Measurements from ENCODE around the gene SETX. TPM values are rescaled to one million over a fixed set of nuclear protein-coding genes. Genes with fewer than 3 reads are reported as not detected.

The SETX gene
- total RNA-seq, 2 donors from 2014 or later = 57.9 to 78.5 TPM

- no peak for DNase-seq (ENCODE audit: low spot score)
- TF ChIP-seq, protein P1, sequence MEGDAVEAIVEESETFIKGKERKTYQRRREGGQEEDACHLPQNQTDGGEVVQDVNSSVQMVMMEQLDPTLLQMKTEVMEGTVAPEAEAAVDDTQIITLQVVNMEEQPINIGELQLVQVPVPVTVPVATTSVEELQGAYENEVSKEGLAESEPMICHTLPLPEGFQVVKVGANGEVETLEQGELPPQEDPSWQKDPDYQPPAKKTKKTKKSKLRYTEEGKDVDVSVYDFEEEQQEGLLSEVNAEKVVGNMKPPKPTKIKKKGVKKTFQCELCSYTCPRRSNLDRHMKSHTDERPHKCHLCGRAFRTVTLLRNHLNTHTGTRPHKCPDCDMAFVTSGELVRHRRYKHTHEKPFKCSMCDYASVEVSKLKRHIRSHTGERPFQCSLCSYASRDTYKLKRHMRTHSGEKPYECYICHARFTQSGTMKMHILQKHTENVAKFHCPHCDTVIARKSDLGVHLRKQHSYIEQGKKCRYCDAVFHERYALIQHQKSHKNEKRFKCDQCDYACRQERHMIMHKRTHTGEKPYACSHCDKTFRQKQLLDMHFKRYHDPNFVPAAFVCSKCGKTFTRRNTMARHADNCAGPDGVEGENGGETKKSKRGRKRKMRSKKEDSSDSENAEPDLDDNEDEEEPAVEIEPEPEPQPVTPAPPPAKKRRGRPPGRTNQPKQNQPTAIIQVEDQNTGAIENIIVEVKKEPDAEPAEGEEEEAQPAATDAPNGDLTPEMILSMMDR (IDR thresholded peaks at IDR 0.05) = no peak
- Histone ChIP-seq H3K27ac (no peak overlapping the region), H3K4me1 (ENCODE audit: control insufficient read depth in 1 of 2, low read depth in 2 of 2) (no peaks in the 10 kb centered on the region), H3K36me3 (no peaks in the 10 kb centered on the region), H3K27me3 (replicated peaks; ENCODE audit: insufficient read depth) (no peaks in the 10 kb centered on the region), H3K4me3 (no peak overlapping the region), H3K9me3 (no peaks in the 10 kb centered on the region)
- no peak for ATAC-seq (ENCODE audit: insufficient number of reproducible peaks, low FRiP score, low read depth)
These were observed 132.8 kb downstream of the SETX start for GRCh38 chr9:132221941-132222340.

DNA sequence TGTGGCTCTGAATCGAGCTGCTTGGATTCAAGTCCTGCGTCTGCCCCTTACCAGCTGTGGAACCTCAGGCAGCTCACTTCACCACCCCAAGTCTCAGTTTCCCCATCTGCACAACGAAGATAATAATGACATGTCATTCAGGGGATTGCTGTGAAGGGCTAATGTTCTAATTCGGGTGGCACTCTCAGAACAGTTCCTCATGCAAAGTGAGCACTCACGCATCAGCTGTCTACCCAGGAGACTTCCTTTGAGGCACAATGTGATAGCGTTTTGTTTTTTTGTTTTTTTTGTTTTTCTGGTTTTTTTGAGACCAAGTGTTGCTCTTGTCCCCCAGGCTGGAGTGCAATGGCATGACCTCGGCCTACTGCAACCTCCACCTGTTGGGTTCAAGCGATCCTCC lies 136.6 kb downstream of the SETX start:
- no peaks in the 10 kb centered on the region for H3K36me3 ChIP-seq
- H3K27me3 ChIP-seq (replicated peaks; ENCODE audit: insufficient read depth) = no peaks in the 10 kb centered on the region
- no peak for ATAC-seq (ENCODE audit: insufficient number of reproducible peaks, low FRiP score, low read depth)

GRCh38 chr9:132216861-132217619 lies 137.7 kb downstream of the SETX start:
- Histone ChIP-seq H3K4me1 (ENCODE audit: control insufficient read depth in 1 of 2, low read depth in 2 of 2) (peaks cover 0 to 14% of the 10 kb centered on the region in 2 donors), H3K27ac (no peak overlapping the region), H3K4me3 (no peak overlapping the region), H3K36me3 (no peaks in the 10 kb centered on the region), H3K27me3 (replicated peaks; ENCODE audit: insufficient read depth) (no peaks in the 10 kb centered on the region), H3K9me3 (no peaks in the 10 kb centered on the region)
- ATAC-seq (ENCODE audit: insufficient number of reproducible peaks, low FRiP score, low read depth) (no peak), DNase-seq (ENCODE audit: low spot score) (no peak)
- TF ChIP-seq, protein P1 (IDR thresholded peaks at IDR 0.05) = no peak

More for the DNA sequence above, 136.6 kb downstream of the SETX start:
- H3K9me3 ChIP-seq = no peaks in the 10 kb centered on the region
- no peak overlapping the region for H3K4me3 ChIP-seq
- no peak for DNase-seq (ENCODE audit: low spot score)
- TF ChIP-seq, protein P1 (IDR thresholded peaks at IDR 0.05) = no peak
- peaks cover 0 to 14% of the 10 kb centered on the region in 2 donors for H3K4me1 ChIP-seq (ENCODE audit: control insufficient read depth in 1 of 2, low read depth in 2 of 2)
- no peak overlapping the region for H3K27ac ChIP-seq

- no peaks in the 10 kb centered on the region for H3K9me3 ChIP-seq
- no peaks in the 10 kb centered on the region for H3K36me3 ChIP-seq
- H3K4me1 ChIP-seq (ENCODE audit: control insufficient read depth in 1 of 2, low read depth in 2 of 2) = peaks cover 0 to 14% of the 10 kb centered on the region in 2 donors
- TF ChIP-seq, protein P1 (IDR thresholded peaks at IDR 0.05) = no peak
- H3K4me3 ChIP-seq = peak overlapping the region; percentile 40
- peak; percentile 57 for DNase-seq (ENCODE audit: low spot score)
- no peak overlapping the region for H3K27ac ChIP-seq
- ATAC-seq (ENCODE audit: insufficient number of reproducible peaks, low FRiP score, low read depth) = peak; percentile 87
- H3K27me3 ChIP-seq (replicated peaks; ENCODE audit: insufficient read depth) = no peaks in the 10 kb centered on the region
These were observed 140.7 kb downstream of the SETX start for GRCh38 chr9:132214027-132214622.

DNA sequence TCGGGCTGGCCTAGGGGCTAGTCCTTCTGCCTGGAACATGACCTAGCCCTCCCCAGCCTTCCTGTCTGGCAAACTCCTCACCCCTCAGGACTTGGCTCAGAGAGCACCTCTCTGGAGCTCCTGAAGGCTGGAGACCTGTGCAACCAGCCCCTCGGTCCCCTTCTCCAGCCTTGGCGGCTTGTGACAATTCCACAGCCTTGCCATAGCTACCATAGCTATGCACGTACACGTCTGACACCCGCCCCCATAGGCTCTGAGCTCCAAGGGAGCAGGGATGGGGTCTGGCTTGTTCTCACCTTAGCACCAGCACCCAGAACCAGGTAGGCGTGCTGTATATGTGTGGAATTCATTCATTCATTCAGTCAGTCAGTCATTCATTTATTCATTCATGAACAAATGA lies 143.2 kb downstream of the SETX start:
- Histone ChIP-seq H3K4me3 (no peak overlapping the region), H3K27ac (no peak overlapping the region), H3K9me3 (no peaks in the 10 kb centered on the region), H3K27me3 (replicated peaks; ENCODE audit: insufficient read depth) (no peaks in the 10 kb centered on the region), H3K36me3 (no peaks in the 10 kb centered on the region), H3K4me1 (ENCODE audit: control insufficient read depth in 1 of 2, low read depth in 2 of 2) (peaks cover 0 to 14% of the 10 kb centered on the region in 2 donors)
- DNase-seq (ENCODE audit: low spot score) (no peak), ATAC-seq (ENCODE audit: insufficient number of reproducible peaks, low FRiP score, low read depth) (no peak)
- TF ChIP-seq, protein P1 (IDR thresholded peaks at IDR 0.05) = no peak

Other genes starting within 250 kb of the SETX start
- gene NTNG2, start 192.9 kb downstream of the SETX start, total RNA-seq = 1 to 10 TPM; 1.2 to 2.0 TPM
- gene TTF1, start 51.9 kb upstream of the SETX start, total RNA-seq = 10 to 100 TPM; 11.5 to 11.8 TPM
- not detected for gene CFAP77, start 55.2 kb upstream of the SETX start, total RNA-seq
- not detected for gene BARHL1, start 227.6 kb upstream of the SETX start, total RNA-seq